Myocyte (in vitro differentiated cells): ENCODE results near the gene GOLGA6A. TPM values are rescaled to one million over a fixed set of nuclear protein-coding genes. Genes with fewer than 3 reads are reported as not detected.
"Not testable (repeated sequence)": the region's sequence is repeated elsewhere in the genome, so short reads cannot be mapped to it uniquely, and the experiment has no call there.

ENCODE experiments used
- DNase-seq: peaks from one replicate; pipeline ENCODE4 v3.0.0-alpha.2; 2012; ENCODE audit warnings: low read depth
- total RNA-seq: library from RNA; depleted of rRNA; stranded (reverse); fragments of >200 nt; gene quantifications from 2 replicates; pipeline ENCODE4 v1.2.3, GENCODE V29; 2014

The GOLGA6A gene
- total RNA-seq, 1 donor from 2014 or later, result not detected

DNA sequence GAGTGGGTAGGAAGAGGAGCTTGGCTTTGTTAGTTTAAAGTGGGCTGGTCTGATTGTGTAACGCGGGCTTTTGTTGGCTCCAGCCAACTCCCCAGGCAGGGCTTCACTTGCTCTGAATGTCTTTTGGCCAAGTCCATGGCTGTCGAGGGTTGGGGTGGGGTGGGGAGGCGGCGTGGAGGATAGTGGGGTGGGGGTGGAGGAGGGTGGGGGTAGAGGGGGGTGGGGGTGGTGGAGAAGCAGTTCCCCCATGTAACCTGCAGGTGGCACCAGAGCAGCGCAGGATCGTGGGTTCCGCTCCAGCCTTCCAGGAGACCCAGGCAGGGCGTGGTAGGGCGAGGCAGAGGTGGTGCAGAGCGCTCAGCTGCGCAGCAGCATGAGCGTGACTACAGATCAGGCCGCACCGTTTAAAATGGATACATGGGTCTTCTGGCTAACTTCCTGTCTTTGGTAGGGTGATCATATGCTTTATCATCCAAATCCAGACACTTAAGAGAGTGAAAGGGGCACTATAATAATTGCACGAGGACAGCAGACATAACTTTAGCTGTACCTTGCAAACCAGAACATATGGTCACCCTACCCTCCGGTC is 28.3 kb downstream of the GOLGA6A start:
- DNase-seq, result peak; percentile 73

- DNase-seq, result no peak
These were observed 28.8 kb downstream of the GOLGA6A start for GRCh38 chr15:74053517-74053916.

DNA sequence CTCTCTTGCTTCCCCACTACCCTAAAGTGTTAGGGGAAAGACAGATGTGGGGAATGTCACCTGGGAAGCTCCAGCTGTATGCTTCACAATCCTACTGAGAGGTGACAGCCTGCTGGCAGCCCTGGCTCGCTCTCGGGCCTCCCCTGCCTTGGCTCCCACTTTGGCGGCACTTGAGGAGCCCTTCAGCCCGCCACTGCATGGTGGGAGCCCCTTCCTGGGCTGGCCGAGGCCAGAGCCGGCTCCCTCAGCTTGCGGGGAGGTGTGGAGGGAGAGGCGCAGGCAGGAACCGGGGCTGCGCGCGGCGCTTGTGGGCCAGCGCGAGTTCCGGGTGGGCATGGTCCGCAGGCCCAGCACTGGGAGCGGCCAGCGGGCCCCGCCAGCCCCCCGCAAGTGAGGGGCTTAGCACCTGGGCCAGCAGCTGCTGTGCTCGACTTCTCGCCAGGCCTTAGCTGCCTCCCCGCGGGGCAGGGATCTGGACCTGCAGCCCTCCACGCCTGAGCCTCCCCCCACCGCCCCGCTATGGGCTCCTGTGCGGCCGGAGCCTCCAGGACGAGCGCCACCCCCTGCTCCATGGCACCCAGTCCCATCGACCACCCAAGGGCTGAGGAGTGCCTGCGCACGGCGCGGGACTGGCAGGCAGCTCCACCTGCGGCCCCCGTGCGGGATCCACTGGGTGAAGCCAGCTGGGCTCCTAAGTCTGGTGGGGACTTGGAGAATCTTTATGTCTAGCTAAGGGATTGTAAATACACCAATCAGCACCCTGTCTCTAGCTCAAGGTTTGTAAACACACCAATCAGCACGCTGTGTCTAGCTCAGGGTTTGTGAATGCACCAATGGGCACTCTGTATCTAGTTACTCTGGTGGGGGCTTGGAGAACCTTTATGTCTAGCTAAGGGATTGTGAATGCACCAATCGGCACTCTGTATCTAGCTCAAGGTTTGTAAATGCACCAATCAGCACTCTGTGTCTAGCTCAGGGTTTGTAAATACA is 29.8 kb downstream of the GOLGA6A start:
- DNase-seq, result not testable (repeated sequence)

- no peak for DNase-seq
These were observed 31.7 kb downstream of the GOLGA6A start for GRCh38 chr15:74050556-74051234.

DNA sequence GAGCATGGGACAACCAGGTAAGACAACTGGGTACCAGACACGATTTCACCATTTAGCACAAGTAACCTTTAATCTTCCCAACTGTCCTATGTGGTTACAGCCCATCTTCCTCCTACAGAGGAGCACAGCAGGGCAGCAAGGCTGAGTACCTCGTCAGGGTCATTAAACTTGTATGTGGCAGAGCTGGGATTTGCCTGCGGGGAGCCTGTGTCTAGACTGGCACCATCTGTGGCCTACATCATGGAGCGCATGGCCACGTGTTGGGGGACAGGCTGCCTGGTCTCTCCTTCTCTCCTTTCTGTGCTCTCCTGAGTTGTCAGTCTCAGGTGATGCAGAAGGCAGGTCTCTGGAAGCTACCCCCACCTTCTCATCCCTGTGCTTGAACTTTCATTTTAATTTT is 32.2 kb downstream of the GOLGA6A start:
- no peak for DNase-seq

DNA sequence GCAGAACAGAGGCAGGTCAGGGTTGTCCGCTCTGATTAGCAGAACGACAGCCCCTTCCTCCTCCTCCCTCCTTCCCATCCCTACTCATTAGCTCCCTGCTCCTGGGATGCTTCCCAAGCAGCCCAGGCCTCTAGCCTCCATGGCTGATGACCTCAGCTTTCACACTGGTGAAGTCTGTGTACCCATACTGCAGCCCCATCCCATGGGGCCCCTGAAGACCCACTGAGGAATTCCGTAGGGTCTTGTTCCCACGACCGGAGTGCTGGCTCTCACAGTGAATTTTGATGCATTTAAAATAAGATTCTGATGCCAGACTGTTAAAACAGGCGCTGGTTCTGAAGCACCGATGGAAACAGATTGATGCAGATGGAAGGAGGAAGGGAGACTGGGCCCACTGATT is 36.1 kb downstream of the GOLGA6A start:
- DNase-seq, result no peak

DNA sequence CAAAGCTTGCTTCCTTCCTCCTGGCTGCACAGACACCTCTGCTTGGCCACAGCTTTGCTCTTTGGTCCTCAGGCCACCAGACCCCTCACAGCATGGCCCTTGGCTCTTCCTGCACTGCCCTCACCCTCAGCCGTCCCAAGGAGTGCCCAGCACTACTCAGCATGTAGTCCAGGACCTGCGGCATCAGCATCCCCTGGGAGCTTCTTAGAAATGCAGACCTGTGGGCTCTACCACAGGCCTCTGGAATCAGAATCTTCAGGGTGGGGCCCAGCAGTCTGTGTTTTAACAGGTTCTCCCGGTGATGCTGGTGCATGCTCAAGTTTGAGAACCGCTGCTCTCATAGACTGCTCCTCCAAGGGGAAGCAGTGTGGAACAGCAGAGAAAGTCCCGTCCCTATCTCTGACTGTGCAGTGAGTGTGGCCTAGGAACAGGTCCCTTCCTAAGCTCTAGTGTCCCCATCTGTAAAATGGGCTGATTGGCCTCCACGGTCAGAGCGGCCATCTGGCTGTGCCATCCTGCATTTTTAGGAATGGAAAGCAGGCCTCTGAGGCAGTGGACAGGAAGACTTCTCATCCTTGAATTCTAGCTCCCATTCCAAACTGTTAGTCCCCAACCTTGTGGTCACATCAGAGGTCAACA is 36.6 kb downstream of the GOLGA6A start:
- no peak for DNase-seq

GRCh38 chr15:74045184-74045583 is 37.2 kb downstream of the GOLGA6A start:
- DNase-seq, result no peak

GRCh38 chr15:74044267-74045110 is 37.9 kb downstream of the GOLGA6A start:
- DNase-seq, result no peak

DNA sequence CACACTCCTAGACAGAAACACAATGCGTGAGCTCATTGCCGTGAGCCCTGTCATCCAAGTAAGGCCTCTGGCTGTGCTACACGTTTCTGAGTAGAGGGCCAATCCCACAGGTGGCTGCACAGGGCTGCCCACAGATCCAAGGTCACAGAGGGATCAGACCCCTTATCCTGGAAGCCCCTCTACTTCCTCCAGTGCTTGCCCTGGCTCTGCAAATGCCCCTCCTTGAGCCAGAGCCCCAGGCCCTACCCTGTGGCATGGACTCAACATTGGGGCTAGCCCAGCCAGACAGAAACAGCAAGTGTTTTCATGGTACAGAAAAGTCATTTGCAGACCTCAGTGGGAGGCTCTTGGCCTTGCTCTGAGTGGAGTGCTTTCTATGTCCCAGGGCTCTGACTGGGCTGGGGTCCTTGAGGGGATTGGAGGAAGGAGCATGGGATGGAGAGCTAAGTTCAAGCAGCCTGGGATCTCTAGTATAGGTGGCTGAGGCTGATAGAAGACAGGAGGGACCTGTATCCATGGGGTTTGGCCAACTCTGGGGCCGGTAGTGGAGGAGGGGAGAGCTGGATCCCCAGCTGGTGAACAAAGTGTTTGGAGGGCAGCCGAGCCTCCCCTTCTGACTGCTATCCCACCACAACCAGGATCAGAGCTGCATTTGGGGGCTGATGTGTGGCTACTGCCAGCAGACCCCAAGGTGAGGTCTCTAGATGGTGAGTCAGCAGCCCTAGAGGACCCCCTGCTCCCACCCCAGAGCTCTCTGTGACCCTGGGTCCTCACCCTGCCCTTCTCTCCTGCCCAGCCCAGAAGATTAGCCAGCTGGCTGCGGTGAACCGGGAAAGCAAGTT is 38.7 kb downstream of the GOLGA6A start:
- no peak for DNase-seq

DNA sequence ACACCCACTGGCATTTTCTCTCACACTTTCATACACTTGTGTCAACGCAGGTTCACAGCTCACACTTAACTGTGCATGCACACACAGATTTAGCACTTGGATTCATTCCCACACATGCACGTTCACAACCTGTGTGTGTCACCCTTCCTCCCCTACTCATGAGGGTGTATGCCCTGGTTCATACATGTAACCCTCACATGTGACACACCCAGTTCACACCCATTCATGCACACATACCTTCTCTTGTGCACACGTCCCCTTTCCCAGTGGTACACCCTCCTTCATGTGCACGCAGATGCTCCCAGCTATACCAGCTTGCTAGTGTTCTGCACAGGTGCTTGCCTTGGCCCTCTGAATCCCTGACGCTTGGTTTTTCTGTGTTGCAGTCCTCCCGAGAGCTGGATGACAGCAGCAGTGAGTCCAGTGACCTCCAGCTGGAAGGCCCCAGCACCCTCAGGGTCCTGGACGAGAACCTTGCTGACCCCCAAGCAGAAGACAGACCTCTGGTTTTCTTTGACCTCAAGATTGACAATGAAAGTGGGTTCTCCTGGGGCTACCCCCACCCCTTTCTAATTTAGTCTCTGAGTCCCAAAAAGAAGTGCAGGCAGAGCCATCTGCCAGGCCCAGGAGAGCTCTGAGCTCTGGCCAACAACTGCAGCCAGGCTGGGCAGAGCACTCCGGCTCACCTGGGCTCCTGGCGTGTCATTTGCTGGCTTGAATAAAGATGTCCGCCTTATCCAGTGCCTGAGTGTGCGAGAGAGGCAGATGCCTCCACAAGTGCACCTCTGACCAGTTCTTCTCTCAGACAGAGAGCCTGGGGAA is 39.5 kb downstream of the GOLGA6A start:
- DNase-seq, result no peak

GRCh38 chr15:74041777-74042435 is 40.4 kb downstream of the GOLGA6A start:
- no peak for DNase-seq

DNA sequence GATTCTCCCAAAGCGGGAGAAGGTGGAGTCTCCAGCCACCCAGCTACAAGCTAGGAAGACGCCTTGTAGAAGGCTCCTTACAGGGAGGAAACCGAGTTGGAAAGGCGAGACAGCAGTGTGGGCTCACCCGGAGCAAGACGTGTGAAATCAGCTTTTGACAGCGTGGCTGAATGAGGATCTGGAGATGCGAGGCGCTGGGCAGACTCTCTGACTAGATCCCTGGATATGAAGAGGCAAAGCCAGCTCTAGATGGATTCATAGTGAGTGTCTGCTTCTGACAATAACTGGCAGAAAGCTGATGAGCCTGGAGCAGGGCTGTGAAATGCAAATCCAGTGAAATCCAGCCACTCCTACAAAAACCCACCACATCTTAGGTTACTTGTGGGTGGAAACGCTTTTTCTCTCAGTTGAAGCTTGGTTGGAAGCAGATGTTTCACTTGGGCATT is 41.0 kb downstream of the GOLGA6A start:
- DNase-seq, result no peak

DNA sequence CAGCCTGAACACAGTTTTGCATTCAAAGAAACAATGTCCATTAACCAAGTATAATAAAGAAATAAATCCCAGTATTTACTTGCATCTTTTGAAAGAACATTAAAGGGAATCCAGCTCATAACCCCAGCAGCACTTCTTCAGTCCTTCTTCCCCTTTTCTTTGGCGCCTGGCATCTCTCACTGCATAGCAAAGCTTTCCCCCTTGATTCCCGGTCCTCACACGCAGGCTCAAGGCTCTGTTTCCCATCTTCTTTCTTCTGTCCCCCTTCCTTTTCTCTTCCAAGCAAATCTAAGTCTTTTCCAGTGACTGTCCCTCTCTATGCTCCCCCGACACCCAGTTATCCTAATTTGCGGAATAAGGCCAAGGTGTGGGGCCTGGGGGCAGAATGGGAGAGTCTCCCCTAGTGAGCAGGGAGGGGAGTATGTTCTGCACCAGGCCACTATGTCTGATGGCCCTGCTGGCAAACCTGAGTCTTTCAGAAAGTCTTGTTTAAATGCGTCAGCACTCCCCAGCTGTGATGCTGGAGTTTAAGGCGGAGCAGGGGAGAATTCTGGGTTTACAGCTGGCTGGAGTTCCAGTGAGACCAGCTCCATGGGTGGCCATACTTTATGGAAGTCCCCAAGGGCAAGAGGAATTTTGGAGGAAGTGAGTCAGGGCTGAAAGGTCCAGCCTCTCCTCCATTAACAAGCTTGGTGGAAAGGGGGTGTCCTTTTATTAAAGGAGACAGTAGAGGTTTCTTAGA is 42.1 kb downstream of the GOLGA6A start:
- peak; percentile 67 for DNase-seq

GRCh38 chr15:74039656-74040010 is 42.7 kb downstream of the GOLGA6A start:
- no peak for DNase-seq

GRCh38 chr15:74038707-74039655 is 43.4 kb downstream of the GOLGA6A start:
- no peak for DNase-seq
